HL-60 (cell line): ENCODE results near the gene SLC44A5.

ENCODE experiments used
- DNase-seq, 2 experiments: peaks; one replicate each; pipeline ENCODE4 v3.0.0-alpha.2; 2010 to 2020; ENCODE audit warnings: low read depth in 1 of 2, low spot score in 1 of 2
- H3K27ac ChIP-seq: fragments of 250-450 bp; sonication (Bioruptor Pico); replicated peaks from 2 replicates; pipeline ENCODE4 v1.5.1; 2020; ENCODE audit warnings: mild to moderate bottlenecking, moderate library complexity
- H3K27me3 ChIP-seq: fragments of 250-450 bp; sonication (Bioruptor Pico); 2 replicates; pipeline ENCODE4 v1.5.1; 2021; ENCODE audit warnings: mild to moderate bottlenecking, moderate library complexity; ENCODE audit not compliant: insufficient read depth, poor library complexity, severe bottlenecking
- H3K4me3 ChIP-seq: replicated peaks from 2 replicates; pipeline ENCODE4 v1.5.1; 2011; ENCODE audit warnings: mild to moderate bottlenecking, control low read depth, low read length; ENCODE audit not compliant: insufficient read depth
- GABPA ChIP-seq: IDR thresholded peaks from 2 replicates; pipeline ENCODE4 v1.6.1; 2012; ENCODE audit warnings: low read depth
- POLR2AphosphoS5 ChIP-seq: IDR thresholded peaks from 2 replicates; pipeline ENCODE4 v1.6.1; 2012; ENCODE audit warnings: low read depth
- SPI1 ChIP-seq: IDR thresholded peaks from 2 replicates; pipeline ENCODE4 v1.6.1; 2012; ENCODE audit warnings: low read depth, mild to moderate bottlenecking, borderline replicate concordance
- TF ChIP-seq, protein P1 (sequence below): IDR thresholded peaks from 2 replicates; pipeline ENCODE4 v1.6.1; 2012; ENCODE audit warnings: low read depth; ENCODE audit not compliant: insufficient replicate concordance
- TF ChIP-seq, protein P2 (sequence below): IDR thresholded peaks from one replicate; pipeline ENCODE4 v1.5.1; 2011; ENCODE audit warnings: low read length, control low read depth, inconsistent platforms; ENCODE audit not compliant: insufficient read depth

Gene SLC44A5

DNA sequence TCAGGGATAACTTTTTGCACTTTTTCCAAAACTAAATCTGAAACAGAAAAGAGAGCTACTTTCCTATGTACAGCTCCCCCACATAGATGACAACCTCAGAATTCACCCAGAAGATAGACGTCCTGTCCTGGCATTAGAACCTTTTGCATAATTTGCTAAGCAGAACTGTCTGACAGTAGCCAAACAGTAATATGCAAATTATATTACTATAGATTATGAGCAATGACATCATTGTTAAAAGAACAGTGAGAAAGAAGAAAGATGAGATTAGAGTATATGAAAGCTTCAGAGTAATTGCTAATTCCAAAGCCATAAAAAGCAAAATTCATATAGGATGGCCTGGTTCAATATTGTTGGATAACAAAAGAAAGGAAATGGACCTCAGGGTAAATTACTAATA lies 43.7 kb downstream of the SLC44A5 start:
- no peaks in the 10 kb centered on the region for H3K27me3 ChIP-seq
- no peak overlapping the region for H3K4me3 ChIP-seq
- TF ChIP-seq, protein P1, sequence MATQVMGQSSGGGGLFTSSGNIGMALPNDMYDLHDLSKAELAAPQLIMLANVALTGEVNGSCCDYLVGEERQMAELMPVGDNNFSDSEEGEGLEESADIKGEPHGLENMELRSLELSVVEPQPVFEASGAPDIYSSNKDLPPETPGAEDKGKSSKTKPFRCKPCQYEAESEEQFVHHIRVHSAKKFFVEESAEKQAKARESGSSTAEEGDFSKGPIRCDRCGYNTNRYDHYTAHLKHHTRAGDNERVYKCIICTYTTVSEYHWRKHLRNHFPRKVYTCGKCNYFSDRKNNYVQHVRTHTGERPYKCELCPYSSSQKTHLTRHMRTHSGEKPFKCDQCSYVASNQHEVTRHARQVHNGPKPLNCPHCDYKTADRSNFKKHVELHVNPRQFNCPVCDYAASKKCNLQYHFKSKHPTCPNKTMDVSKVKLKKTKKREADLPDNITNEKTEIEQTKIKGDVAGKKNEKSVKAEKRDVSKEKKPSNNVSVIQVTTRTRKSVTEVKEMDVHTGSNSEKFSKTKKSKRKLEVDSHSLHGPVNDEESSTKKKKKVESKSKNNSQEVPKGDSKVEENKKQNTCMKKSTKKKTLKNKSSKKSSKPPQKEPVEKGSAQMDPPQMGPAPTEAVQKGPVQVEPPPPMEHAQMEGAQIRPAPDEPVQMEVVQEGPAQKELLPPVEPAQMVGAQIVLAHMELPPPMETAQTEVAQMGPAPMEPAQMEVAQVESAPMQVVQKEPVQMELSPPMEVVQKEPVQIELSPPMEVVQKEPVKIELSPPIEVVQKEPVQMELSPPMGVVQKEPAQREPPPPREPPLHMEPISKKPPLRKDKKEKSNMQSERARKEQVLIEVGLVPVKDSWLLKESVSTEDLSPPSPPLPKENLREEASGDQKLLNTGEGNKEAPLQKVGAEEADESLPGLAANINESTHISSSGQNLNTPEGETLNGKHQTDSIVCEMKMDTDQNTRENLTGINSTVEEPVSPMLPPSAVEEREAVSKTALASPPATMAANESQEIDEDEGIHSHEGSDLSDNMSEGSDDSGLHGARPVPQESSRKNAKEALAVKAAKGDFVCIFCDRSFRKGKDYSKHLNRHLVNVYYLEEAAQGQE = no peak
- no peak overlapping the region for H3K27ac ChIP-seq
- no peak for DNase-seq

DNA sequence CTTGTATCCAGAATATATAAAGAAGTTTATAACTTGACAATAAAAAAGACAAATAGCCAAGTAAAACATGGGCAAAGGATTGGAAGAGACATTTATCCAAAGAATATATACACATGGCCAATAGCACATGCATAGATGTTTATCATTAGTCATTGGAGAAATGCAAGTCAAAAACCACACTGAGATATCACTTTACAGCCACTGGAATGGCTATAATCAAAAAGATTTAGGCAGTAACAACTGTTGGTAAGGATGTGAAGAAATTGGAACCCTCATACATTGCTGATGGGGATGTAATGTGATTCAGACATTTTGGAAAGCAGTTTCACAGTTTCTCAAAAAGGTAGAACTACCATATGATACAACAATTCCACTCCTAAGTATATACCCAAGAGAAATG lies 51.1 kb downstream of the SLC44A5 start:
- H3K27ac ChIP-seq = no peak overlapping the region
- H3K27me3 ChIP-seq = no peaks in the 10 kb centered on the region
- DNase-seq = no peak
- H3K4me3 ChIP-seq = no peak overlapping the region
- TF ChIP-seq, protein P1 = no peak
- TF ChIP-seq SPI1 (no peak), GABPA (no peak), POLR2AphosphoS5 (no peak)
- TF ChIP-seq, protein P2, sequence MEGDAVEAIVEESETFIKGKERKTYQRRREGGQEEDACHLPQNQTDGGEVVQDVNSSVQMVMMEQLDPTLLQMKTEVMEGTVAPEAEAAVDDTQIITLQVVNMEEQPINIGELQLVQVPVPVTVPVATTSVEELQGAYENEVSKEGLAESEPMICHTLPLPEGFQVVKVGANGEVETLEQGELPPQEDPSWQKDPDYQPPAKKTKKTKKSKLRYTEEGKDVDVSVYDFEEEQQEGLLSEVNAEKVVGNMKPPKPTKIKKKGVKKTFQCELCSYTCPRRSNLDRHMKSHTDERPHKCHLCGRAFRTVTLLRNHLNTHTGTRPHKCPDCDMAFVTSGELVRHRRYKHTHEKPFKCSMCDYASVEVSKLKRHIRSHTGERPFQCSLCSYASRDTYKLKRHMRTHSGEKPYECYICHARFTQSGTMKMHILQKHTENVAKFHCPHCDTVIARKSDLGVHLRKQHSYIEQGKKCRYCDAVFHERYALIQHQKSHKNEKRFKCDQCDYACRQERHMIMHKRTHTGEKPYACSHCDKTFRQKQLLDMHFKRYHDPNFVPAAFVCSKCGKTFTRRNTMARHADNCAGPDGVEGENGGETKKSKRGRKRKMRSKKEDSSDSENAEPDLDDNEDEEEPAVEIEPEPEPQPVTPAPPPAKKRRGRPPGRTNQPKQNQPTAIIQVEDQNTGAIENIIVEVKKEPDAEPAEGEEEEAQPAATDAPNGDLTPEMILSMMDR = no peak

DNA sequence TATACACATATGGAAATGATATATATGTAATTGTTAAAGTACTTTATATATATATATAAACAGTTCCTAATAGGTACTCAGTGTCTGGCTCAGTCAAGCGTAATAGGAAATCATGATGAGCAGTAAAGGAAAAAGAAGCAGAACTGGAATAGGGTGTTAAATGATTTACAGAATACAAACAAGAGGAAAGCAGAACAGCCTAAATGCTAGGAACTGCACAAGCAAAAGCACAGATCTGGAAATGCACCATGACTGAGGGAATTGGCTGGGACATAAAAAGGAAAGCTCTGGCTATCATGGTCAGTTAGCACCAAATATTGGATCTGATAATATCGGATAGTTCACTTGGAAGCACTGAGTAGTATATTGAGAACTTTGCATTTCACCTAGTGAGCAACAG lies 51.8 kb downstream of the SLC44A5 start:
- no peak overlapping the region for H3K27ac ChIP-seq
- TF ChIP-seq, protein P2 = no peak
- TF ChIP-seq POLR2AphosphoS5 = no peak
- no peak for TF ChIP-seq GABPA
- TF ChIP-seq SPI1 = no peak
- TF ChIP-seq, protein P1 = no peak
- H3K27me3 ChIP-seq = no peaks in the 10 kb centered on the region
- no peak for DNase-seq
- H3K4me3 ChIP-seq = no peak overlapping the region

DNA sequence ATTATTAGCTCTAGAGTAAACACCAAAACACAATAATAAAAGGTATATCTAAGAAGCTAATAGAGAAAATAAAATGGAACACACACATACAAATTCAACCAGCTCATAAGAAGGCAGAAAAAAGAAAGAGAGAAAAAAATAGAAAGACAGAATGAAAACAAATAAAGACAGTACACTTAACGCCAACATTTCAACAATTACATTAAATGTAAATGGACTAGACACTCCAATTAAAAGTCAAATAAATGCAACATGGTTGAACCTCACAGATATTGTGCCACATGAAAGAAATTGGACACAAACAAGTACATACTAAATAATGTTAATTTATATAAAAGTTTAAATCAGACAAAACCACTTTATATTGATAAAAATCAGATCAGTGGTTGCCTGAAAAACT lies 56.0 kb downstream of the SLC44A5 start:
- no peaks in the 10 kb centered on the region for H3K27me3 ChIP-seq
- no peak overlapping the region for H3K27ac ChIP-seq
- DNase-seq = no peak
- no peak for TF ChIP-seq POLR2AphosphoS5
- H3K4me3 ChIP-seq = no peak overlapping the region
